HEK293 (cell line): ENCODE results near the gene TRAF1.

Experiments
- CTCF ChIA-PET: fragments of 350-600 bp; formaldehyde crosslinking; extraction: SDS; loops from one replicate; lab custom pipeline; 2021; ENCODE audit warnings: antibody characterized with exemption; lab: Yijun Ruan, JAX
- POLR2A ChIA-PET: fragments of 300-600 bp; formaldehyde crosslinking; extraction: SDS; loops from one replicate; lab custom pipeline; 2020; ENCODE audit warnings: antibody characterized with exemption, inconsistent platforms; lab: Yijun Ruan, JAX
- H3K27ac ChIP-seq: fragments of 200-500 bp; sonication (Bioruptor generic); 2 replicates; pipeline ENCODE4 v1.5.1; 2014; ENCODE audit warnings: low read depth, low read length, control low read depth, inconsistent platforms; ENCODE audit errors: extremely low read depth
- H3K36me3 ChIP-seq, 2 experiments: fragments of 200-500 bp in 1 of 2; sonication (Bioruptor generic) in 1 of 2; 1 replicate in 1 of 2; 2 replicates in 1 of 2; pipeline ENCODE4 v1.5.1; 2014 to 2017; ENCODE audit warnings: inconsistent platforms in 2 of 2, low read length in 2 of 2; ENCODE audit not compliant: control insufficient read depth in 2 of 2, insufficient read depth in 1 of 2
- H3K4me1 ChIP-seq: fragments of 200-500 bp; sonication (Bioruptor generic); 2 replicates; pipeline ENCODE4 v1.5.1; 2014; ENCODE audit warnings: mild to moderate bottlenecking, low read length, inconsistent platforms; ENCODE audit not compliant: control insufficient read depth, insufficient read depth
- H3K4me3 ChIP-seq: 2 replicates; pipeline ENCODE4 v1.5.1; 2011; ENCODE audit warnings: low read depth, mild to moderate bottlenecking, control low read depth, low read length, moderate library complexity
- H3K9me3 ChIP-seq: fragments of 200-500 bp; sonication (Bioruptor generic); 2 replicates; pipeline ENCODE4 v1.5.1; 2014; ENCODE audit warnings: low read depth, low read length, inconsistent platforms; ENCODE audit not compliant: control insufficient read depth, insufficient read depth
- GFI1B ChIP-seq: fragments of 450-650 bp; formaldehyde crosslinking; IDR thresholded peaks from 2 replicates; pipeline ENCODE4 v1.5.1; 2016; ENCODE audit warnings: missing biosample characterization, missing genetic modification characterization
- TCF7L2 ChIP-seq: IDR thresholded peaks from 2 replicates; pipeline ENCODE4 v1.6.1; 2011; ENCODE audit warnings: low read depth, mild to moderate bottlenecking, inconsistent platforms, low read length, moderate library complexity, borderline replicate concordance
- ZNF169 ChIP-seq: fragments of 450-650 bp; formaldehyde crosslinking; IDR thresholded peaks from 2 replicates; pipeline ENCODE4 v1.5.1; 2016; ENCODE audit warnings: missing biosample characterization, missing genetic modification characterization
- ZNF19 ChIP-seq: fragments of 450-650 bp; formaldehyde crosslinking; IDR thresholded peaks from 2 replicates; pipeline ENCODE4; 2016; ENCODE audit warnings: missing biosample characterization, missing genetic modification characterization, low read depth
- ZNF24 ChIP-seq: fragments of 450-650 bp; formaldehyde crosslinking; IDR thresholded peaks from 2 replicates; pipeline ENCODE4 v1.5.1; 2016; ENCODE audit warnings: missing biosample characterization, missing genetic modification characterization
- ZNF341 ChIP-seq: fragments of 450-650 bp; formaldehyde crosslinking; IDR thresholded peaks from 2 replicates; pipeline ENCODE4; 2016; ENCODE audit warnings: low read depth, missing biosample characterization, missing genetic modification characterization
- ZNF433 ChIP-seq: fragments of 450-650 bp; formaldehyde crosslinking; IDR thresholded peaks from 2 replicates; pipeline ENCODE4 v1.5.1; 2016; ENCODE audit warnings: missing biosample characterization, missing genetic modification characterization, low read depth
- ZNF529 ChIP-seq: fragments of 450-650 bp; formaldehyde crosslinking; IDR thresholded peaks from 2 replicates; pipeline ENCODE4 v1.5.1; 2017; ENCODE audit warnings: missing genetic modification characterization, missing biosample characterization; ENCODE audit not compliant: insufficient replicate concordance
- ZNF777 ChIP-seq: fragments of 450-650 bp; formaldehyde crosslinking; IDR thresholded peaks from 2 replicates; pipeline ENCODE4 v1.5.1; 2017; ENCODE audit warnings: missing biosample characterization, missing genetic modification characterization, borderline replicate concordance
- ZNF785 ChIP-seq: fragments of 450-650 bp; formaldehyde crosslinking; IDR thresholded peaks from 2 replicates; pipeline ENCODE4 v1.5.1; 2016; ENCODE audit warnings: missing biosample characterization, missing genetic modification characterization
- TF ChIP-seq, protein P1 (sequence below): fragments of 450-650 bp; formaldehyde crosslinking; IDR thresholded peaks from 2 replicates; pipeline ENCODE4 v1.5.1; 2016; ENCODE audit warnings: missing biosample characterization, missing genetic modification characterization
- TF ChIP-seq, protein P2 (sequence below): fragments of 450-650 bp; formaldehyde crosslinking; IDR thresholded peaks from 2 replicates; pipeline ENCODE4; 2016; ENCODE audit warnings: missing biosample characterization, missing genetic modification characterization
- TF ChIP-seq, protein P3 (sequence below): fragments of 450-650 bp; formaldehyde crosslinking; IDR thresholded peaks from 2 replicates; pipeline ENCODE4 v1.5.1; 2017; ENCODE audit warnings: missing biosample characterization, missing genetic modification characterization
- TF ChIP-seq, protein P4 (sequence below): IDR thresholded peaks from 2 replicates; pipeline ENCODE4 v1.6.1; 2011; ENCODE audit warnings: mild to moderate bottlenecking, low read depth, low read length, borderline replicate concordance
- TF ChIP-seq, protein P5 (sequence below): fragments of 450-650 bp; formaldehyde crosslinking; IDR thresholded peaks from 2 replicates; pipeline ENCODE4 v1.5.1; 2016; ENCODE audit warnings: missing biosample characterization, missing genetic modification characterization
- TF ChIP-seq, protein P6 (sequence below): fragments of 450-650 bp; formaldehyde crosslinking; IDR thresholded peaks from 2 replicates; pipeline ENCODE4 v1.5.1; 2016; ENCODE audit warnings: missing biosample characterization, missing genetic modification characterization, borderline replicate concordance
- TF ChIP-seq, protein P7 (sequence below): fragments of 450-650 bp; formaldehyde crosslinking; IDR thresholded peaks from 2 replicates; pipeline ENCODE4 v1.5.1; 2016; ENCODE audit warnings: missing biosample characterization, missing genetic modification characterization

TRAF1 gene

DNA sequence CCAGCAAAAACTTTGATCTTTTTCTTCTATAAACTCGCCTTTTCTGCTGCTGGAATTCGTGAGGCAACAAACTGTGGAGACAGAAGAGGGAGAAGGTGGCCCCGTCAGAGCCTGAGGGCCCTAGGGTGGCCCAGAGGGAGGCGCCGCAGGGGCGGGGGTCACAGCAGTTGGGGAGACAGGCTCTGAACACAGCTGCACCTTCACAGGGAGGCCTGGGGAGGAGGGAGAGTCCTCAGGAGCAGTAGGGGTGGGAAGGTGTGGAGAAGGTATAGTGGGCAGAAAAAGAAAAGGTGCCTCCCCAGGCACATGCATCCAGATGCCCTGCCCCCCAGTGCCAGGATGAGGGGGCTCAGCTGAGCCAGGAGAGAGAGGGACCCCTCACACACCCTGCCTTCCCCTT lies 64.7 kb downstream of the TRAF1 start:
- TF ChIP-seq, protein P1, sequence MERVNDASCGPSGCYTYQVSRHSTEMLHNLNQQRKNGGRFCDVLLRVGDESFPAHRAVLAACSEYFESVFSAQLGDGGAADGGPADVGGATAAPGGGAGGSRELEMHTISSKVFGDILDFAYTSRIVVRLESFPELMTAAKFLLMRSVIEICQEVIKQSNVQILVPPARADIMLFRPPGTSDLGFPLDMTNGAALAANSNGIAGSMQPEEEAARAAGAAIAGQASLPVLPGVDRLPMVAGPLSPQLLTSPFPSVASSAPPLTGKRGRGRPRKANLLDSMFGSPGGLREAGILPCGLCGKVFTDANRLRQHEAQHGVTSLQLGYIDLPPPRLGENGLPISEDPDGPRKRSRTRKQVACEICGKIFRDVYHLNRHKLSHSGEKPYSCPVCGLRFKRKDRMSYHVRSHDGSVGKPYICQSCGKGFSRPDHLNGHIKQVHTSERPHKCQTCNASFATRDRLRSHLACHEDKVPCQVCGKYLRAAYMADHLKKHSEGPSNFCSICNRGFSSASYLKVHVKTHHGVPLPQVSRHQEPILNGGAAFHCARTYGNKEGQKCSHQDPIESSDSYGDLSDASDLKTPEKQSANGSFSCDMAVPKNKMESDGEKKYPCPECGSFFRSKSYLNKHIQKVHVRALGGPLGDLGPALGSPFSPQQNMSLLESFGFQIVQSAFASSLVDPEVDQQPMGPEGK, result no peak
- TF ChIP-seq ZNF785 (tag by site-specific recombination) (no peak), ZNF169 (tag by site-specific recombination) (no peak), ZNF19 (tag by site-specific recombination) (no peak), ZNF24 (tag by site-specific recombination) (no peak), ZNF341 (tag by site-specific recombination) (no peak), GFI1B (tag by site-specific recombination) (no peak), ZNF777 (tag by site-specific recombination) (no peak), ZNF433 (tag by site-specific recombination) (no peak), TCF7L2 (no peak), ZNF529 (tag by site-specific recombination) (no peak)
- TF ChIP-seq, protein P2, sequence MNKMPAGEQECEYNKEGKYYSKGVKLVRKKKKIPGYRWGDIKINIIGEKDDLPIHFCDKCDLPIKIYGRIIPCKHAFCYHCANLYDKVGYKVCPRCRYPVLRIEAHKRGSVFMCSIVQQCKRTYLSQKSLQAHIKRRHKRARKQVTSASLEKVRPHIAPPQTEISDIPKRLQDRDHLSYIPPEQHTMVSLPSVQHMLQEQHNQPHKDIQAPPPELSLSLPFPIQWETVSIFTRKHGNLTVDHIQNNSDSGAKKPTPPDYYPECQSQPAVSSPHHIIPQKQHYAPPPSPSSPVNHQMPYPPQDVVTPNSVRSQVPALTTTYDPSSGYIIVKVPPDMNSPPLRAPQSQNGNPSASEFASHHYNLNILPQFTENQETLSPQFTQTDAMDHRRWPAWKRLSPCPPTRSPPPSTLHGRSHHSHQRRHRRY, result no peak
- TF ChIP-seq, protein P3, sequence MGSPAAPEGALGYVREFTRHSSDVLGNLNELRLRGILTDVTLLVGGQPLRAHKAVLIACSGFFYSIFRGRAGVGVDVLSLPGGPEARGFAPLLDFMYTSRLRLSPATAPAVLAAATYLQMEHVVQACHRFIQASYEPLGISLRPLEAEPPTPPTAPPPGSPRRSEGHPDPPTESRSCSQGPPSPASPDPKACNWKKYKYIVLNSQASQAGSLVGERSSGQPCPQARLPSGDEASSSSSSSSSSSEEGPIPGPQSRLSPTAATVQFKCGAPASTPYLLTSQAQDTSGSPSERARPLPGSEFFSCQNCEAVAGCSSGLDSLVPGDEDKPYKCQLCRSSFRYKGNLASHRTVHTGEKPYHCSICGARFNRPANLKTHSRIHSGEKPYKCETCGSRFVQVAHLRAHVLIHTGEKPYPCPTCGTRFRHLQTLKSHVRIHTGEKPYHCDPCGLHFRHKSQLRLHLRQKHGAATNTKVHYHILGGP (tag by site-specific recombination), result no peak
- TF ChIP-seq, protein P4, sequence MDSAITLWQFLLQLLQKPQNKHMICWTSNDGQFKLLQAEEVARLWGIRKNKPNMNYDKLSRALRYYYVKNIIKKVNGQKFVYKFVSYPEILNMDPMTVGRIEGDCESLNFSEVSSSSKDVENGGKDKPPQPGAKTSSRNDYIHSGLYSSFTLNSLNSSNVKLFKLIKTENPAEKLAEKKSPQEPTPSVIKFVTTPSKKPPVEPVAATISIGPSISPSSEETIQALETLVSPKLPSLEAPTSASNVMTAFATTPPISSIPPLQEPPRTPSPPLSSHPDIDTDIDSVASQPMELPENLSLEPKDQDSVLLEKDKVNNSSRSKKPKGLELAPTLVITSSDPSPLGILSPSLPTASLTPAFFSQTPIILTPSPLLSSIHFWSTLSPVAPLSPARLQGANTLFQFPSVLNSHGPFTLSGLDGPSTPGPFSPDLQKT, result no peak
- TF ChIP-seq, protein P5, sequence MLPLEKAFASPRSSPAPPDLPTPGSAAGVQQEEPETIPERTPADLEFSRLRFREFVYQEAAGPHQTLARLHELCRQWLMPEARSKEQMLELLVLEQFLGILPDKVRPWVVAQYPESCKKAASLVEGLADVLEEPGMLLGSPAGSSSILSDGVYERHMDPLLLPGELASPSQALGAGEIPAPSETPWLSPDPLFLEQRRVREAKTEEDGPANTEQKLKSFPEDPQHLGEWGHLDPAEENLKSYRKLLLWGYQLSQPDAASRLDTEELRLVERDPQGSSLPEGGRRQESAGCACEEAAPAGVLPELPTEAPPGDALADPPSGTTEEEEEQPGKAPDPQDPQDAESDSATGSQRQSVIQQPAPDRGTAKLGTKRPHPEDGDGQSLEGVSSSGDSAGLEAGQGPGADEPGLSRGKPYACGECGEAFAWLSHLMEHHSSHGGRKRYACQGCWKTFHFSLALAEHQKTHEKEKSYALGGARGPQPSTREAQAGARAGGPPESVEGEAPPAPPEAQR (tag by site-specific recombination), result no peak
- POLR2A ChIA-PET, result no interaction called here
- CTCF ChIA-PET, result interaction anchor here (0.6 kb wide), 2 partner anchors 60 to 163 kb away, joined by 4 read pairs; no protein-coding TSS in a partner anchor
- Histone ChIP-seq H3K4me3 (no peak overlapping the region), H3K4me1 (no peaks in the 10 kb centered on the region), H3K36me3 (peaks cover 0 to 83% of the 10 kb centered on the region in 2 experiments; a peak in 1 of 3 replicates), H3K9me3 (no peaks in the 10 kb centered on the region), H3K27ac (no peak overlapping the region)

DNA sequence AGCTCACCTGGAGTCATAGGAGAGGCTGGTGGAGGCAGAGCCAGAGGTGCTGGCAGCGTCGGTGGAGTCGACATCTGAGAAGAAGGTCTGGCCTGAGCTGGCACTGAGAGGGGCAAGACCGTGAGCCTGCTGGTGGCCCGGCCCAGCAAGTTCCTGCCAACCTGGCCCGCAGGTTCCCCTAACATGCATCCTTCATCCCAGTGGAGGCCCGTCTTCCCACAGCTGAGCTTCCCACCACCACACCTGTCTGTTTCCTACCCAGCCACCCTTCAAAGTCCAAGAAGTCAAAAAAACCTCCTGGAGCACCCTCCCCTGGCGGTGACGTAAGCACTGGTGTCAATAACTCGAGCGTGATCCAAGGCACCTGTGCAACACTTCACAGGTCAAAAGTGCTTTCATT lies 66.5 kb downstream of the TRAF1 start:
- POLR2A ChIA-PET, result interaction anchor here (1.1 kb wide), 1 partner anchor 9 kb away, joined by 3 read pairs; no protein-coding TSS in a partner anchor
- Histone ChIP-seq H3K27ac (no peak overlapping the region), H3K36me3 (peaks cover 0 to 66% of the 10 kb centered on the region in 2 experiments; a peak in 1 of 3 replicates)

More for the DNA sequence above, 66.5 kb downstream of the TRAF1 start:
- Histone ChIP-seq H3K9me3 (no peaks in the 10 kb centered on the region), H3K4me1 (no peaks in the 10 kb centered on the region), H3K4me3 (no peak overlapping the region)
- TF ChIP-seq, protein P6, sequence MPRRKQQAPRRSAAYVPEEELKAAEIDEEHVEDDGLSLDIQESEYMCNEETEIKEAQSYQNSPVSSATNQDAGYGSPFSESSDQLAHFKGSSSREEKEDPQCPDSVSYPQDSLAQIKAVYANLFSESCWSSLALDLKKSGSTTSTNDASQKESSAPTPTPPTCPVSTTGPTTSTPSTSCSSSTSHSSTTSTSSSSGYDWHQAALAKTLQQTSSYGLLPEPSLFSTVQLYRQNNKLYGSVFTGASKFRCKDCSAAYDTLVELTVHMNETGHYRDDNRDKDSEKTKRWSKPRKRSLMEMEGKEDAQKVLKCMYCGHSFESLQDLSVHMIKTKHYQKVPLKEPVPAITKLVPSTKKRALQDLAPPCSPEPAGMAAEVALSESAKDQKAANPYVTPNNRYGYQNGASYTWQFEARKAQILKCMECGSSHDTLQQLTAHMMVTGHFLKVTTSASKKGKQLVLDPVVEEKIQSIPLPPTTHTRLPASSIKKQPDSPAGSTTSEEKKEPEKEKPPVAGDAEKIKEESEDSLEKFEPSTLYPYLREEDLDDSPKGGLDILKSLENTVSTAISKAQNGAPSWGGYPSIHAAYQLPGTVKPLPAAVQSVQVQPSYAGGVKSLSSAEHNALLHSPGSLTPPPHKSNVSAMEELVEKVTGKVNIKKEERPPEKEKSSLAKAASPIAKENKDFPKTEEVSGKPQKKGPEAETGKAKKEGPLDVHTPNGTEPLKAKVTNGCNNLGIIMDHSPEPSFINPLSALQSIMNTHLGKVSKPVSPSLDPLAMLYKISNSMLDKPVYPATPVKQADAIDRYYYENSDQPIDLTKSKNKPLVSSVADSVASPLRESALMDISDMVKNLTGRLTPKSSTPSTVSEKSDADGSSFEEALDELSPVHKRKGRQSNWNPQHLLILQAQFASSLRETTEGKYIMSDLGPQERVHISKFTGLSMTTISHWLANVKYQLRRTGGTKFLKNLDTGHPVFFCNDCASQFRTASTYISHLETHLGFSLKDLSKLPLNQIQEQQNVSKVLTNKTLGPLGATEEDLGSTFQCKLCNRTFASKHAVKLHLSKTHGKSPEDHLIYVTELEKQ (tag by site-specific recombination), result no peak
- TF ChIP-seq, protein P7, sequence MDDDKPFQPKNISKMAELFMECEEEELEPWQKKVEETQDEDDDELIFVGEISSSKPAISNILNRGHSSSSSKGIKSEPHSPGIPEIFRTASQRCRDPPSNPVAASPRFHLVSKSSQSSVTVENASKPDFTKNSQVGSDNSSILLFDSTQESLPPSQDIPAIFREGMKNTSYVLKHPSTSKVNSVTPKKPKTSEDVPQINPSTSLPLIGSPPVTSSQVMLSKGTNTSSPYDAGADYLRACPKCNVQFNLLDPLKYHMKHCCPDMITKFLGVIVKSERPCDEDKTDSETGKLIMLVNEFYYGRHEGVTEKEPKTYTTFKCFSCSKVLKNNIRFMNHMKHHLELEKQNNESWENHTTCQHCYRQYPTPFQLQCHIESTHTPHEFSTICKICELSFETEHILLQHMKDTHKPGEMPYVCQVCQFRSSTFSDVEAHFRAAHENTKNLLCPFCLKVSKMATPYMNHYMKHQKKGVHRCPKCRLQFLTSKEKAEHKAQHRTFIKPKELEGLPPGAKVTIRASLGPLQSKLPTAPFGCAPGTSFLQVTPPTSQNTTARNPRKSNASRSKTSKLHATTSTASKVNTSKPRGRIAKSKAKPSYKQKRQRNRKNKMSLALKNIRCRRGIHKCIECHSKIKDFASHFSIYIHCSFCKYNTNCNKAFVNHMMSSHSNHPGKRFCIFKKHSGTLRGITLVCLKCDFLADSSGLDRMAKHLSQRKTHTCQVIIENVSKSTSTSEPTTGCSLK (tag by site-specific recombination), result no peak
- TF ChIP-seq, protein P3 (tag by site-specific recombination), result no peak
- CTCF ChIA-PET, result interaction anchor here (1.0 kb wide), 1 partner anchor 276 kb away, joined by 3 read pairs; no protein-coding TSS in a partner anchor
